A172 (cell line): ENCODE data around the gene CLIC1. TPM values are rescaled to one million over a fixed set of nuclear protein-coding genes. Genes with fewer than 3 reads are reported as not detected.

Experiments used
- DNase-seq: peaks from one replicate; pipeline ENCODE4 v3.0.0-alpha.2; 2015; ENCODE audit warnings: low spot score
- total RNA-seq: library from RNA; depleted of rRNA; stranded (reverse); fragments of >200 nt; shearing (Covaris generic); gene quantifications from 2 replicates; pipeline ENCODE4 v1.2.3, GENCODE V29; 2014; rRNA removed

CLIC1 gene
- total RNA-seq, 1 experiment from 2014 or later = 1,153 TPM

- no peak for DNase-seq
Measured at GRCh38 chr6:31701666-31702404, 34.5 kb downstream of the CLIC1 start.

DNA sequence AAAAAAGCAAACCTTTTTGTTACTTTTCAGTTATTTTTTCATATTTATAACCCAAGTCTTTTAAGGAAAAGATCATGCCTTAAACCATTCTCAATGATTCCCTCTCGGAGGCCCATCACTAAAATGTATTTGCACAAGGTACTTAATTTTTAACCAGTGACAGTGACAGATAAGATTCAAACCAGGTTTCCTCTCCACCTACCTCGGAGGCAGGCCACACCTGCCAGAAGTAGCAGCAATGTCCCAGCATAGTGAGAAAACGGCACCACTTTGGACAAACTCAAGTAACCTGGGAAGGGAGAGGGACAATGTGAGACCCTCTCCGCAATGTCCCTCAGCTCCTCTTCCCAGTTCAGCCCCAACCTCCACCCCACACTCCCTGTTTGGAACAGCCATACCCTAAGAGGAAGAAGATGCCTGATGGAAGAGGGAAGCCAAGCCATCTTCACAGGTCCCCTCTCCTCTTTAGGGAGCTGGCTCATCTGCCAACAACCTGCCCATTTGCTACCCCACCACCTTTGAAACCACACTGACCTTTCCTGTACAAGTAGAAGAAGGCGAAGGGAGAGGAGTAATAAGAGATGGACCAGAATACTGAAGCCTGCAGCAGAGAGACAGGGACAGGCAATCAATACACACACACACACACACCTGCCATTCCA, 35.5 kb downstream of the CLIC1 start:
- DNase-seq = no peak

- no peak for DNase-seq
Measured at GRCh38 chr6:31697555-31697954, 38.8 kb downstream of the CLIC1 start.

DNA sequence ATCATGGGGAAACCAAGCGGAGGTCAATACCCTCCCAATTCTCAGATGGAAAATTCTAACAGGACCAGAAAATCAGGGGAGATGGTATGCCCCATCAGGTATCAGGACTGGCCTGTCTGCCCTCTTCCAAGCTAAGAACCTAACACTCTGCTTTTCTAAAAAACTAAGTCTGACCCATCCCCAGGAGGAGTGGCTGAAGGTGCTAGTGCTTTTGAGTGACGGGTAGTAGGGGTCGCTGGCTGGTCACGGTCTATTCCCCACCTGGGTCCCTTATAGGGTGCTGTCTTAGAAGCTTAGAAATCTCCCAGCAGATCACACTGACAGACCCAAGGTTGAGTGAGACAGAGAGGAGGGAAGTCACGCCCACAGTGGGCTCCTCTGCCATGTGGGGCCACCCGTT, 42.8 kb downstream of the CLIC1 start:
- no peak for DNase-seq

- DNase-seq = no peak
Measured at GRCh38 chr6:31692886-31693285, 43.4 kb downstream of the CLIC1 start.

GRCh38 chr6:31692353-31692752, 44.0 kb downstream of the CLIC1 start:
- DNase-seq = no peak

DNA sequence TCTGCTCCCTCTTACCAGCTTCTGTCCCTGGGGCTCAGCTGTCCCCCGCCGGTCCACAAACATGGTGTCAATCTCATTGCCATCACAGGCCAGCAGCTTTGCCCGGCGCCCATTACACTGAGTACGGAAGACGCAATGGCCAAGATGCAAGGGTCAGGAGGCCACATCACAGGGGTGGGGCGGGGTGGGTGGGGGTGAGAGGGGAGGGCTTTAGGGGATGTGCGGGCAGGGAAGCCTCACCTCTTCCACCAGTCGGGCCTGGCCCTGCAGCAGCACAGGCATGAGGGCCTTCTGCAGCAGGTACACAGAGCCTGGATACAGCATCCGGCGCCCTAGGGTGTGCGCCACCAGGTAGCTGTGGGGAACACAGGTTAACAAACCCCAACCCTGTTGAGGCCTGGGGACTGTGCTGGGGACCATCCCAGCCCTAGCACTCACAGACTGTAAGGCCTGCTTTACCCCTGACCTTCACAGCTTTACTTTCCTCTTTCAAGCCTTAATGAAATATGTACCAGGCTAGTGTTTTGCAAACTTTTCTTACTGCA, 44.7 kb downstream of the CLIC1 start:
- no peak for DNase-seq

- DNase-seq = no peak
Measured at GRCh38 chr6:31691078-31691463, 45.3 kb downstream of the CLIC1 start.

DNA sequence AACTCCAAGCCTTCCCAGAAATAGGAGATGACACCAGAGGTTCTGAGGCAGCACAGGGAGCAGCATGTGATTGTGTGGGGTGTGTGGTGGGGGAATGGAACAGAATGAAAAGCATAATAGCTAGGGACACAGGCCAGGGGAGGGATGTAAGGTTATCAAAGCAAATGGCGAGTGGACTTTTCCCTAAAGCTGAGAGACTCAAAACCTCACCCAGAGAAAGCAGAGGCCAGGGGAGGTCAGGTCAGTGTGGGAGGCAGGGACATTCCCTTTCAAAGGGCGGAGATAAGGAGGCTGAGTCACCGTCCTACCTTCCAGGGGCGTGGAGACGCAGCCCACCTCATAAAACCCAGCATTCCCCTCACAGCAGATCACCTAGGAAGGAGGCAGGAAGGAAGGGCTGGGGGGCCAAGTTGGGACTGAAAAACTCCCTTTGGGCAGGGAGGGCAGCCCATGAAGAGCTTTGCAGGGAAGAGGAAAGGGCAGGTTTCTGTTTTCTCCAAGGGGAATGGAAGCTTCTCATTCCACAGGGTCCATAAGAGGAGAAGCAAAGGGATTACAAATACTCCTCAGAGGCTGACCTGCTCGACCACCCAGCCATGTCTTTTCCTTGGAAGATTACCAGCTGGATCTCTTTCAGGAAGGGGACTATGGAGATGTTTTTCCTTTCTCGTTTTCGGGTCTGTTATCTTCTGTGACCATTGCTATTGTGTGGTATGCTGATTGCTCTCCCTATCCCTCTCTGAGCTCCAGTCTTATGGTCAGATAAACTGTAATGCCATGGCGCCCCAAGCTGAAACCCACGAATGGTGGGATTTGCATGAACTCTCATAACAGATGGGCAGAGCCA, 45.9 kb downstream of the CLIC1 start:
- DNase-seq = peak; percentile 32

DNA sequence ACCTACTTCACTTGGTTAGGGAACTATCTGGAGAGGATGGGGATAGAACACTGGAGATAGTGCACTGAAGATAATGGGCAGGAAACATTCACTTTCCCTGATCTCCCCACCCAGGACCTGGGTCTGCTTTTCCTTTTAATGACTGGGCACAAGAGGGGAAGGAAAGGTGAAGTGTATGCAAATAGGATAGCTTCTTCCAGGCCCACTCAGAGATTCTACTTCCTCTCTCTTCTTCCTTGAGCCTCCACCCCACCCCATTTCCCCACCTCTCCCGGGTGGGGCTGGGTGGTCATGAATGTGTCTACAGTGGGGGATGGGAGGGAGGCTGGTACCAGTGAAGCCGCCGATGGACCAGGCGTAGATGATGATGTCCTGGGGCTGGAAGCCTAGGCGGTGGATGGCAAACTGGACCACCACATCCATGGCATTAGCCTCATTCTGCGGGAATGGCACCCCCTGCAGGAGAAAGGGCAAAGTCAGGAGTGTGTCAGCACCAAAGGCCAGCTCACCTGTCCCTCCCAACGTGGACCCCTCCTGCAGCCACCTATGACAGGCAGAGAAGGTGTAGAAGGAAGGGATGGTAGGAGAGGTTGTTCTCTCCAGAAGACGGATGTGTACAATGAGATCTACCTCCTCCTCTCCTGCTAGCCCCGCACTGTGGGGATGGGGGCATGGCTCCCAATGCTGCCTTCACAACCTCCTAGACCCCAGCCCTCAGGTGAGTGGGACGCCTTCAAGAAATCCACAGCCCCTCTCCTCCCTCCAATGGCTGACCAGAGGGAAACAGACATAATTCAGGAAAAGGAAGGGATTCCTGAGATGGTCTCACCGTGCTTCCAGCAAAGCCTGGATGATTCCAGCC, 46.9 kb downstream of the CLIC1 start:
- DNase-seq = no peak

DNA sequence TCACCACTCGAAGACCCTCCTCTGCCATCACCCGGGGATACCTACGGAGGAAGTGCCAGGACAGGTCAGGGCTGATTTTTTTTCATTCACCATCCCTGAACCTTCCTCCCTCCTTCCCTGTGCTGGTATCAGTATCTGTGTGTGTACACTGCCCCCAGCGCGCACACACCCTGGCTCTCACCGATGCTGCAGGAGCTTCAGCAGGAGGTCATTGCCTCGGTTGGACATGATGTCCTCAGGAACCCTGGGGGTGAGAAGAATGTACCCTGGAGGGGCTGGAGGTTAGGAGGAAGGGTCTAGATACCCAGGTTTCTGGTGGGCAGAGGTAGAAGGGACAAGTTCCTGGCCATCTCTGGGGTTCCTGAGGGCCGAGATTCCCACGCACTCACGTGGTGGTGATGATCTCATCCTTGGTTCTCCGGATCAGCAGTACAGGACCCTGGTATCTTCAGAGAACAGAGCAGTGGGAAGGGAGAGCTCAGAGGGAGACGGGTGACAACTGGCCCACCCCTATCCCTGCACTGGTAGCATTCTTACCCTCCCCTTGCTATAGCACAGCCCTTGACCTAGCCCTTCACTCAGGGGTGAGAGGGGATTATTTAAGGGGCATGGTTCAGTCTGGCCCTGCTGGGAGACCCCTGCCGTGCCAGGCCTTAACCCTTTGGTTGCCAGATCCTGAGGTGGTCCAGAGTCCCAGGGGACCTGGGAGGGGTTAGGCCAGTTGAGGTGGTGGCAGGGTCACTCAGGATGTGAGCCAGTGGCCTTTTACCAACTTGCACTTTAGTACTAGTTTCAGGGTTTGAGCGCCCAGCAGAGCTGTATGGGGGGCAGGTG, 48.3 kb downstream of the CLIC1 start:
- no peak for DNase-seq

DNA sequence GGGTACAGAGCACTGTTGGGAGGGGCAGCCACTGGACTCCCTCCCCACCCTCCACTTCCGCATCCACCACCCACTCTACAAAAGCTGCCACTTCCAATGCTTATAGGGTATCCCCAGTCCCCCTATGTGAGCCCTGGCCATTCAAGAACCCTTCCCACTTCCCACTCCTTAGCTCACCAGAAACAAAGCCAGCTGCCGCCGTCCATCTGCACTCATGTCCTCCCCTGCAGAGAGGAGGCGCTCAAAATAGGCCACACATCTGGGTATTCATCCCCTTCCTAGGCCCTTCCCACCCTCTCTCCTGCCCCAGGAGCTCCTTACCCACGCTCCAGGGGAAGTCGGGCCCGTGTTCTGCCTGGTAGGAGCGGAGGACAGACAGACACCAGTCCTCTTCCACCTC, 49.0 kb downstream of the CLIC1 start:
- no peak for DNase-seq

- DNase-seq = no peak
Measured at GRCh38 chr6:31686483-31686882, 49.8 kb downstream of the CLIC1 start.

DNA sequence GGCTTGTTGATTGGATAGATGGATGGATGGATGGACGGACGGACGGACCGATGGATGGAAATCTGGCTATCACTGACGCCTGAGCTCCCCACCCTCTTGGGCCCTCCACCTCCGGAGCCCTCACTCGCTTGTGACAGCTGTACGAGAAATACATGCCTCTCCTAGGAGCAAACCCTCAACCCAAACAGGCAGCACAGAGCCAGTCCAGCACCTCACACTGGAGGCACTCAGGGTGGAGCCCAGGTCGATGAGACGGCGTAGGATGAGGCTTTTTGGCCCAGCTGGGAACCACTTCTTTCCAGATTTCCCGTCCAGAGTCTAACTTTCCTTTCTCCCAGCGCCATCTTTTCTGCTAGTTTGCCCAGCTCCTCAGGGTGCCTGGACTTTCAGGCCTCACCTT, 52.7 kb downstream of the CLIC1 start:
- DNase-seq = no peak

- DNase-seq = no peak
Measured at GRCh38 chr6:31681135-31681671, 55.1 kb downstream of the CLIC1 start.

Other genes starting within 250 kb of the CLIC1 start
- 16.5 and 17.1 TPM in 2 replicates for gene MICB, start 238.4 kb downstream of the CLIC1 start, total RNA-seq
- not detected in 2 replicates for gene MCCD1, start 207.6 kb downstream of the CLIC1 start, total RNA-seq
- gene DDX39B, start 194.5 kb downstream of the CLIC1 start, total RNA-seq = 317 and 405 TPM in 2 replicates
- 1.4 and 2.3 TPM in 2 replicates for gene ATP6V1G2, start 189.9 kb downstream of the CLIC1 start, total RNA-seq
- 21.1 and 22.0 TPM in 2 replicates for gene NFKBIL1, start 188.9 kb downstream of the CLIC1 start, total RNA-seq
- not detected in 2 replicates for gene LTA, start 164.2 kb downstream of the CLIC1 start, total RNA-seq
- not detected in 2 replicates for gene TNF, start 161.0 kb downstream of the CLIC1 start, total RNA-seq
- gene LTB, start 154.1 kb downstream of the CLIC1 start, total RNA-seq = not detected in 2 replicates
- gene LST1, start 150.3 kb downstream of the CLIC1 start, total RNA-seq = not detected in 2 replicates
- gene NCR3, start 143.5 kb downstream of the CLIC1 start, total RNA-seq = not detected in 2 replicates
- not detected in 2 replicates for gene AIF1, start 121.3 kb downstream of the CLIC1 start, total RNA-seq
- gene PRRC2A, start 115.8 kb downstream of the CLIC1 start, total RNA-seq = 46.7 and 55.9 TPM in 2 replicates
- 176 and 186 TPM in 2 replicates for gene BAG6, start 83.9 kb downstream of the CLIC1 start, total RNA-seq
- gene APOM, start 80.6 kb downstream of the CLIC1 start, total RNA-seq = 2.0 and 4.2 TPM in 2 replicates
- 15.9 and 22.0 TPM in 2 replicates for gene C6orf47, start 75.8 kb downstream of the CLIC1 start, total RNA-seq
- gene GPANK1, start 71.5 kb downstream of the CLIC1 start, total RNA-seq = 9.5 and 13.2 TPM in 2 replicates
- gene CSNK2B, start 70.5 kb downstream of the CLIC1 start, total RNA-seq = 263 and 282 TPM in 2 replicates
- 1.2 and 2.0 TPM in 2 replicates for gene LY6G5B, start 66.6 kb downstream of the CLIC1 start, total RNA-seq
- not detected in 2 replicates for gene LY6G5C, start 55.5 kb downstream of the CLIC1 start, total RNA-seq
- gene ABHD16A, start 33.2 kb downstream of the CLIC1 start, total RNA-seq = 38.5 and 40.9 TPM in 2 replicates
- gene LY6G6F, start 29.7 kb downstream of the CLIC1 start, total RNA-seq = not detected in 2 replicates
- gene LY6G6D, start 21.2 kb downstream of the CLIC1 start, total RNA-seq = not detected in 2 replicates
- not detected in 2 replicates for gene LY6G6C, start 14.8 kb downstream of the CLIC1 start, total RNA-seq
- not detected in 2 replicates for gene MPIG6B, start 13.2 kb downstream of the CLIC1 start, total RNA-seq
- 134 and 166 TPM in 2 replicates for gene DDAH2, start 7.2 kb downstream of the CLIC1 start, total RNA-seq
- gene MSH5, start 3.5 kb upstream of the CLIC1 start, total RNA-seq = 3.2 and 6.1 TPM in 2 replicates
- 1.1 and 3.0 TPM in 2 replicates for gene SAPCD1, start 26.1 kb upstream of the CLIC1 start, total RNA-seq
- gene VWA7, start 40.8 kb upstream of the CLIC1 start, total RNA-seq = 0.60 and 3.2 TPM in 2 replicates
- gene VARS1, start 59.2 kb upstream of the CLIC1 start, total RNA-seq = 56.0 and 58.8 TPM in 2 replicates
- gene LSM2, start 70.4 kb upstream of the CLIC1 start, total RNA-seq = 80.4 and 88.0 TPM in 2 replicates
- gene HSPA1L, start 78.8 kb upstream of the CLIC1 start, total RNA-seq = 1.4 and 3.0 TPM in 2 replicates
- gene HSPA1A, start 79.0 kb upstream of the CLIC1 start, total RNA-seq = 1.2 and 4.1 TPM in 2 replicates
- 312 and 358 TPM in 2 replicates for gene HSPA1B, start 91.2 kb upstream of the CLIC1 start, total RNA-seq
- 101 and 107 TPM in 2 replicates for gene NEU1, start 126.3 kb upstream of the CLIC1 start, total RNA-seq
- not detected in 2 replicates for gene SLC44A4, start 142.5 kb upstream of the CLIC1 start, total RNA-seq
- 75.5 and 85.7 TPM in 2 replicates for gene EHMT2, start 161.2 kb upstream of the CLIC1 start, total RNA-seq
- gene ZBTB12, start 165.6 kb upstream of the CLIC1 start, total RNA-seq = 1.3 and 4.1 TPM in 2 replicates
- gene C2, start 191.2 kb upstream of the CLIC1 start, total RNA-seq = 0.69 TPM in 1 of 2 replicates, not detected in the other
- gene CFB, start 209.6 kb upstream of the CLIC1 start, total RNA-seq = 3.7 and 4.0 TPM in 2 replicates
- 92.1 and 117 TPM in 2 replicates for gene NELFE, start 222.4 kb upstream of the CLIC1 start, total RNA-seq
- gene SKIC2, start 222.6 kb upstream of the CLIC1 start, total RNA-seq = 26.0 and 29.9 TPM in 2 replicates
- gene DXO, start 235.6 kb upstream of the CLIC1 start, total RNA-seq = 16.4 and 17.9 TPM in 2 replicates
- gene C4A, start 245.5 kb upstream of the CLIC1 start, total RNA-seq = 1.2 and 1.6 TPM in 2 replicates